Ectodermal cell (in vitro differentiated cells): ENCODE measurements around the gene FHIT.

Experiments used
- H3K27ac ChIP-seq: 2 replicates; pipeline ENCODE4 v1.7.0; 2013; ENCODE audit warnings: mild to moderate bottlenecking, low read depth, low read length; ENCODE audit not compliant: insufficient read depth, poor library complexity, severe bottlenecking
- H3K27me3 ChIP-seq: 2 replicates; pipeline ENCODE4 v1.7.0; 2013; ENCODE audit warnings: mild to moderate bottlenecking, low read length; ENCODE audit not compliant: insufficient read depth, control insufficient read depth, poor library complexity, severe bottlenecking
- H3K36me3 ChIP-seq: one replicate; pipeline ENCODE4 v1.7.0; 2013; ENCODE audit warnings: low read length; ENCODE audit not compliant: control insufficient read depth, insufficient read depth
- H3K4me1 ChIP-seq: one replicate; pipeline ENCODE4 v1.7.0; 2013; ENCODE audit warnings: low read length; ENCODE audit not compliant: control insufficient read depth, insufficient read depth
- H3K4me3 ChIP-seq: 2 replicates; pipeline ENCODE4 v1.7.0; 2013; ENCODE audit warnings: low read depth, low read length, control low read depth; ENCODE audit not compliant: insufficient read depth
- H3K9me3 ChIP-seq: 2 replicates; pipeline ENCODE4 v1.7.0; 2013; ENCODE audit warnings: mild to moderate bottlenecking, low read length, moderate library complexity; ENCODE audit not compliant: control insufficient read depth
- WGBS, 2 experiments: methylation state at CpG; one replicate each; pipeline ENCODE4 v1.1.7; 2013; ENCODE audit warnings: missing lambda C conversion rate in 2 of 2; 5-methylcytosine and 5-hydroxymethylcytosine counted together

Gene FHIT

GRCh38 chr3:60574046-60574769, 677.0 kb downstream of the FHIT start:
- Histone ChIP-seq H3K27me3 (peaks cover 3% of the 10 kb centered on the region), H3K27ac (no peak overlapping the region), H3K4me3 (no peak overlapping the region), H3K36me3 (no peaks in the 10 kb centered on the region), H3K4me1 (no peaks in the 10 kb centered on the region), H3K9me3 (no peaks in the 10 kb centered on the region)
- WGBS, 2 experiments, result 74 to 76% methylated on average over 10 of the region's 10 CpGs

- H3K9me3 ChIP-seq, result no peaks in the 10 kb centered on the region
- H3K36me3 ChIP-seq, result no peaks in the 10 kb centered on the region
- WGBS, 2 experiments, result 72 to 75% methylated on average over 9 of the region's 9 CpGs
- H3K4me3 ChIP-seq, result no peak overlapping the region
- no peak overlapping the region for H3K27ac ChIP-seq
- H3K27me3 ChIP-seq, result peaks cover 3% of the 10 kb centered on the region
- H3K4me1 ChIP-seq, result no peaks in the 10 kb centered on the region
Measured at GRCh38 chr3:60573494-60573893, 677.8 kb downstream of the FHIT start.

GRCh38 chr3:60571511-60571910, 679.7 kb downstream of the FHIT start:
- Histone ChIP-seq H3K27ac (no peak overlapping the region), H3K4me3 (no peak overlapping the region), H3K4me1 (no peaks in the 10 kb centered on the region), H3K36me3 (no peaks in the 10 kb centered on the region), H3K9me3 (no peaks in the 10 kb centered on the region), H3K27me3 (peaks cover 3% of the 10 kb centered on the region)
- 42 to 62% methylated on average over 2 of the region's 2 CpGs for WGBS, 2 experiments

DNA sequence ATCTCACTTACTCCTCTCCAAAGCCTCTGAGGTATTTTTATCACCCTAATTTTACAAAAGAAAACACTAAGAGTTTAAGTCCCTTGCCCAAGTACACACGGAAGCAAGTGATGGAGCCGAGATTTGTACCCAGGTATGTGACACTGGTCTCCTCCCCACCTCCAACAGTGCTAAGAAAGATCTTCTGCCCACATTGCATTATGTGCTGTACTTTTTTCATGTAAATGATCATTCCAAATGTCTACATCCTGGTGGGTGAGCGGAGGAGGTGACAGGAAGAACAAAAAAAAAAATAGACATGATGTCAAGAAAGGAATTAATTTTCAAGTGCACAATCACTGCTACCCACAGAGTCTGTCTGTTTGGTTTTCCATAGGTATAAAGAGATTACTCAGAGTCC, 694.1 kb downstream of the FHIT start:
- Histone ChIP-seq H3K36me3 (no peaks in the 10 kb centered on the region), H3K27me3 (no peaks in the 10 kb centered on the region), H3K27ac (no peak overlapping the region), H3K4me3 (no peak overlapping the region), H3K4me1 (peaks cover 15% of the 10 kb centered on the region), H3K9me3 (no peaks in the 10 kb centered on the region)
- 92 to 98% methylated on average over 3 of the region's 3 CpGs for WGBS, 2 experiments

- no peaks in the 10 kb centered on the region for H3K27me3 ChIP-seq
- WGBS, 2 experiments, result 9 to 17% methylated on average over 4 of the region's 4 CpGs
- H3K27ac ChIP-seq, result no peak overlapping the region
- H3K36me3 ChIP-seq, result no peaks in the 10 kb centered on the region
- peaks cover 12% of the 10 kb centered on the region for H3K4me1 ChIP-seq
- no peak overlapping the region for H3K4me3 ChIP-seq
- no peaks in the 10 kb centered on the region for H3K9me3 ChIP-seq
Measured at GRCh38 chr3:60555686-60556354, 695.4 kb downstream of the FHIT start.

GRCh38 chr3:60553144-60553543, 698.1 kb downstream of the FHIT start:
- H3K36me3 ChIP-seq, result no peaks in the 10 kb centered on the region
- no peak overlapping the region for H3K27ac ChIP-seq
- 92% methylated on average over 1 of the region's 3 CpGs; no CpG with 5 or more reads in 1 of the 2 experiments for WGBS, 2 experiments
- H3K27me3 ChIP-seq, result no peaks in the 10 kb centered on the region
- H3K4me1 ChIP-seq, result peaks cover 12% of the 10 kb centered on the region
- no peak overlapping the region for H3K4me3 ChIP-seq
- H3K9me3 ChIP-seq, result no peaks in the 10 kb centered on the region

DNA sequence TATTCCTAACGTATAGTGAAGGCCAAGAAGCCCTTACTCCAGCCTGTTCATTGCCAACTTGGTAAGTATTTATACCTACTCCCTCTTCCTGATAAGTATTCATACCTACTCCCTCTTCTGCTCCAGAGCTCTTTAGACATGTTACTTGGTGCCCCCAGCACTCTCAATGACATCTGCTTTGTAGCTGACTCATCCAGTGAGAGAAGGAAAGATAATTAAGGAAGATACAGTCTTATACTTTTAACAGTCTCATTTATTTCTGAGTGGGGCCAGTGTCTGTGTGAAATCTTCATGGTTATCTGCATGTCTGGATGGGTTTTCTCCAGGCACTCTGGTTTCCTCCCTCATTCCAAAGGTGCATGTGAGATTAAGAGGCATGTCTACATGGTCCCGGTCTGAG, 698.7 kb downstream of the FHIT start:
- Histone ChIP-seq H3K27me3 (no peaks in the 10 kb centered on the region), H3K4me1 (peaks cover 18% of the 10 kb centered on the region), H3K9me3 (no peaks in the 10 kb centered on the region), H3K36me3 (no peaks in the 10 kb centered on the region), H3K4me3 (no peak overlapping the region), H3K27ac (no peak overlapping the region)
- 90 to 94% methylated on average over 2 of the region's 2 CpGs for WGBS, 2 experiments

DNA sequence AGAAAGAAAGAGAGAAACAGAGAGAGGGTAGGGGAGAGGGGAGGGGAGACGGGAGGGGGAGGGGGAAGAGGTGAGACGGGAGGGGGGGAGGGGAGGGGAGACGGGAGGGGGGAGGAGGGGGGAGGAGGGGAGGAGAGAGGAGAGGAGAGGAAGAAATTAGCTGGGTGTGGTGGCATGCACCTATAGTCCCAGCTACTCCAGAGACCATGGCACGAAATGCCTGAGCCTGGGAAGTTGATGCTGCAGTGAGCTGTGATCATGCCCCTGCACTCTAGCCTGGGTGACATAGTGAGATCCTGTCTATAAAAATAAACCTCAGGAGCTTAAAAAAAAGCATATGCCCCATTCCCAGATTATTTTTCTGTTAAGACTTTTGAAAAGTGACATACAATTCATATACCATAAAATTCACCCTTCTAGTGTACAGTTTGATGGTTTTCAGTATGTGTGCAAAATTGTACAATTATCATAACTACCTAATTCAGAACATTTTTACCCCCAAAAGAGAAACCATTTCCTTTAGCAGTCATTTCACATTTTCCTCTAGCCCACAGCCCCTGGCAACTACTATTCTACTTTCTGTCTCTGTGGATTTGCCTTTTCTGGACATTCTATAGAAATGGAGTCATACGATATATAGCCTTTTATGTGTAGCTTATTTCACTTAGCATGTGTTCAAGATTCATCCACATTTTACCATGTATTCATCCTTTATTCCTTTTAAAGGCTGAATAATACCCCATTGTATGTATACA, 699.6 kb downstream of the FHIT start:
- no peaks in the 10 kb centered on the region for H3K27me3 ChIP-seq
- 93 to 96% methylated on average over 2 of the region's 5 CpGs for whole genome bisulfite sequencing, 2 experiments
- no peak overlapping the region for H3K27ac ChIP-seq

GRCh38 chr3:60549863-60550262, 701.4 kb downstream of the FHIT start:
- 75 to 80% methylated on average over 2 of the region's 2 CpGs for WGBS, 2 experiments
- peaks cover 25% of the 10 kb centered on the region for H3K4me1 ChIP-seq

More for the DNA sequence above, 699.6 kb downstream of the FHIT start:
- Histone ChIP-seq H3K9me3 (no peaks in the 10 kb centered on the region), H3K36me3 (no peaks in the 10 kb centered on the region), H3K4me3 (no peak overlapping the region), H3K4me1 (peaks cover 24% of the 10 kb centered on the region)

DNA sequence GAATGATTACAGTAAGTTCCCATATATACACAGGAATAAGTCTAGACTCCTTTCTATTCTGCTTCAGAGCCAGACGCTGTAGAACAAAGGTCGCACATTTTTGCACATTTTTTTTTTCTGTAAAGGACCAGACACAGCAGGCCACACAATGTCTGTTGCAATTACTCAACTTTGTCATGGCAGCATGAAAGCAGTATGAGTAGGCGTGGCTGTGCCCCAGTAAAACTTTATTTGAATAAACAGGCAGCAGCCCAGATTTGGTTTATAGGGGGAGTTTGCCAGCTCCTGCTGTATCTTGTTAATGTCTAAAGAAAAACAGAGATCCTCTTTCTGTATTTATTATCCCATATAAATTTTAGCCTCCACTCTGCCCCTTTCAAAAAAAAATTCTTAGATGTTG, 708.3 kb downstream of the FHIT start:
- Histone ChIP-seq H3K27me3 (no peaks in the 10 kb centered on the region), H3K36me3 (no peaks in the 10 kb centered on the region), H3K27ac (no peak overlapping the region), H3K9me3 (no peaks in the 10 kb centered on the region), H3K4me3 (no peak overlapping the region), H3K4me1 (peaks cover 28% of the 10 kb centered on the region)
- 94% methylated on average over 3 of the region's 3 CpGs for WGBS, 2 experiments

More at GRCh38 chr3:60549863-60550262, 701.4 kb downstream of the FHIT start:
- Histone ChIP-seq H3K36me3 (no peaks in the 10 kb centered on the region), H3K27ac (no peak overlapping the region), H3K4me3 (no peak overlapping the region), H3K9me3 (no peaks in the 10 kb centered on the region), H3K27me3 (no peaks in the 10 kb centered on the region)
